WTC11 (cell line): ENCODE data around the gene MAGOHB. TPM values are rescaled to one million over a fixed set of nuclear protein-coding genes. Genes with fewer than 3 reads are reported as not detected.

Experiments used
- ATAC-seq: fragments of 200-7000 bp; cut with Tn5 transposase; 2 replicates; pipeline ENCODE4 v1.10.0; 2021; ENCODE audit warnings: mild to moderate bottlenecking, moderate library complexity
- CTCF ChIA-PET: fragments of 300-600 bp; sonication (Branson Sonifier 250); formaldehyde crosslinking; loops from one replicate; lab custom pipeline; 2021; ENCODE audit warnings: antibody characterized with exemption; lab: Charles Lee
- POLR2A ChIA-PET: fragments of 350-600 bp; sonication (Branson Sonifier 250); formaldehyde crosslinking; loops from one replicate; lab custom pipeline; 2021; ENCODE audit warnings: antibody characterized with exemption; lab: Charles Lee
- DNase-seq: peaks from one replicate; pipeline ENCODE4 v3.0.0; 2021; ENCODE audit warnings: low spot score
- H3K27ac Mint-ChIP-seq: 2 replicates; pipeline ENCODE4 v1.8.0; 2021; ENCODE audit warnings: mixed read lengths
- H3K27me3 Mint-ChIP-seq: 2 replicates; pipeline ENCODE4 v1.8.0; 2021; ENCODE audit warnings: low read depth, mild to moderate bottlenecking, moderate library complexity, mixed read lengths
- H3K36me3 Mint-ChIP-seq: 2 replicates; pipeline ENCODE4 v1.8.0; 2021; ENCODE audit warnings: mixed read lengths
- H3K4me1 Mint-ChIP-seq: 2 replicates; pipeline ENCODE4 v1.8.0; 2022; ENCODE audit warnings: mixed read lengths
- H3K4me3 Mint-ChIP-seq: 2 replicates; pipeline ENCODE4 v1.8.0; 2021; ENCODE audit warnings: mild to moderate bottlenecking, moderate library complexity, mixed read lengths
- H3K9me3 Mint-ChIP-seq: 2 replicates; pipeline ENCODE4 v1.8.0; 2021; ENCODE audit warnings: mixed read lengths
- ARID4B ChIP-seq: sonication (generic); formaldehyde crosslinking; IDR thresholded peaks from 2 replicates; pipeline ENCODE4 v1.8.0; 2023; ENCODE audit warnings: missing genetic modification reagents, mild to moderate bottlenecking, borderline replicate concordance
- CTCF ChIP-seq: fragments of 200-600 bp; IDR thresholded peaks from 2 replicates; pipeline ENCODE4 v1.8.0; 2022; ENCODE audit warnings: antibody characterized with exemption
- ERG ChIP-seq: fragments of 250-450 bp; sonication (Bioruptor Pico); IDR thresholded peaks from 2 replicates; pipeline ENCODE4 v1.8.0; 2021; ENCODE audit warnings: mild to moderate bottlenecking
- IRF1 ChIP-seq: sonication (generic); formaldehyde crosslinking; IDR thresholded peaks from 2 replicates; pipeline ENCODE4 v1.8.0; 2023; ENCODE audit warnings: missing genetic modification reagents
- JAZF1 ChIP-seq: fragments of 250-450 bp; sonication (Bioruptor Pico); IDR thresholded peaks from 2 replicates; pipeline ENCODE4 v1.9.0; 2021; ENCODE audit warnings: moderate library complexity, mild to moderate bottlenecking, inconsistent platforms
- NR2C2 ChIP-seq: sonication (generic); formaldehyde crosslinking; IDR thresholded peaks from 2 replicates; pipeline ENCODE4 v1.8.0; 2022; ENCODE audit warnings: mild to moderate bottlenecking, missing genetic modification reagents
- PRDM15 ChIP-seq: sonication (generic); formaldehyde crosslinking; IDR thresholded peaks from 2 replicates; pipeline ENCODE4 v1.8.0; 2022; ENCODE audit warnings: missing genetic modification reagents
- PRRX2 ChIP-seq: fragments of 250-450 bp; sonication (Bioruptor Pico); IDR thresholded peaks from 2 replicates; pipeline ENCODE4 v1.8.0; 2021; ENCODE audit warnings: mild to moderate bottlenecking
- USF2 ChIP-seq: sonication (generic); formaldehyde crosslinking; IDR thresholded peaks from 2 replicates; pipeline ENCODE4 v1.8.1; 2023; ENCODE audit warnings: mild to moderate bottlenecking, missing genetic modification reagents, moderate library complexity
- ZMAT4 ChIP-seq: fragments of 250-450 bp; sonication (Bioruptor Pico); IDR thresholded peaks from 2 replicates; pipeline ENCODE4 v1.9.0; 2021; ENCODE audit warnings: mild to moderate bottlenecking
- ZNF219 ChIP-seq: sonication (generic); formaldehyde crosslinking; IDR thresholded peaks from 2 replicates; pipeline ENCODE4 v1.8.0; 2023; ENCODE audit warnings: missing genetic modification reagents, mild to moderate bottlenecking, borderline replicate concordance
- ZNF232 ChIP-seq: sonication (generic); formaldehyde crosslinking; IDR thresholded peaks from 2 replicates; pipeline ENCODE4 v1.8.0; 2022; ENCODE audit warnings: mild to moderate bottlenecking, missing genetic modification reagents
- ZNF671 ChIP-seq: fragments of 250-450 bp; sonication (Bioruptor Pico); IDR thresholded peaks from 2 replicates; pipeline ENCODE4 v1.8.0; 2021; ENCODE audit warnings: mild to moderate bottlenecking
- total RNA-seq: library from RNA; stranded (reverse); gene quantifications from 3 replicates; pipeline ENCODE4 v1.2.3, GENCODE V29; 2021

Gene MAGOHB
- total RNA-seq, 1 experiment from 2014 or later: 36.1 TPM

- no peak for TF ChIP-seq USF2 (CRISPR knock-in tag)
- no peak for TF ChIP-seq ZMAT4 (CRISPR knock-in tag)
- no peak for TF ChIP-seq ZNF671
- no peak for TF ChIP-seq IRF1 (CRISPR knock-in tag)
- no peak for TF ChIP-seq ERG (CRISPR knock-in tag)
- TF ChIP-seq JAZF1: no peak
Measured at GRCh38 chr12:10618338-10618987, 5.1 kb upstream of the MAGOHB start (continued).

GRCh38 chr12:10617863-10618262, 4.5 kb upstream of the MAGOHB start:
- Mint-ChIP-seq H3K4me3 (no peak overlapping the region), H3K27ac (no peak overlapping the region), H3K9me3 (no peaks in the 10 kb centered on the region; the same call in 1 of the 2 replicates), H3K36me3 (peaks cover 5% of the 10 kb centered on the region; the same call in 1 of the 2 replicates), H3K4me1 (peaks cover 3% of the 10 kb centered on the region), H3K27me3 (no peaks in the 10 kb centered on the region; the same call in 1 of the 2 replicates)
- ATAC-seq (no peak), DNase-seq (no peak)
- POLR2A ChIA-PET: interaction anchor here (0.6 kb wide), 1 partner anchor 52 kb away, joined by 6 read pairs; no protein-coding TSS in a partner anchor
- CTCF ChIA-PET: interaction anchor here (0.7 kb wide), 1 partner anchor 15 kb away, joined by 3 read pairs; no protein-coding TSS in a partner anchor
- no peak for TF ChIP-seq ARID4B (CRISPR knock-in tag)
- no peak for TF ChIP-seq PRDM15
- no peak for TF ChIP-seq PRRX2

- ATAC-seq (no peak), DNase-seq (no peak)
- Mint-ChIP-seq H3K4me1 (peaks cover 16% of the 10 kb centered on the region), H3K9me3 (no peaks in the 10 kb centered on the region; the same call in 1 of the 2 replicates), H3K27ac (no peak overlapping the region), H3K36me3 (peaks cover 22% of the 10 kb centered on the region), H3K4me3 (no peak overlapping the region), H3K27me3 (no peaks in the 10 kb centered on the region; the same call in 1 of the 2 replicates)
- CTCF ChIA-PET: no interaction called here
- POLR2A ChIA-PET: no interaction called here
- TF ChIP-seq ZNF232 (CRISPR knock-in tag) (no peak), ARID4B (CRISPR knock-in tag) (no peak), ZNF219 (CRISPR knock-in tag) (no peak), CTCF (no peak), NR2C2 (CRISPR knock-in tag) (no peak)
Measured at GRCh38 chr12:10615532-10615931, 2.1 kb upstream of the MAGOHB start.
